Lung (tissue), 12 donors: ENCODE measurements around the gene CLK1. TPM values are rescaled to one million over a fixed set of nuclear protein-coding genes. Genes with fewer than 3 reads are reported as not detected.

Source experiments
- ATAC-seq: fragments of 200-7000 bp; cut with Tn5 transposase; one replicate; pipeline ENCODE4 v1.9.1; 2020; ENCODE audit warnings: moderate number of reproducible peaks; ENCODE audit not compliant: insufficient read depth, low FRiP score
- DNase-seq, 3 donors: peaks; one replicate each; pipeline ENCODE4 v3.0.0-alpha.2; 2013 to 2017
- H3K27ac ChIP-seq, 2 donors: one replicate each; pipeline ENCODE4 v1.5.1; 2013; ENCODE audit warnings: mild to moderate bottlenecking in 2 of 2, moderate library complexity in 2 of 2, control low read depth in 1 of 2, inconsistent platforms in 1 of 2, low read depth in 1 of 2, low read length in 1 of 2
- H3K27me3 ChIP-seq, 3 donors: one replicate each; pipeline ENCODE4 v1.5.1; 2013; ENCODE audit warnings: low read length in 2 of 3; ENCODE audit not compliant: control insufficient read depth in 3 of 3, insufficient read depth in 3 of 3
- H3K36me3 ChIP-seq, 4 donors: one replicate each; pipeline ENCODE4 v1.5.1; 2013; ENCODE audit warnings: low read length in 4 of 4, mild to moderate bottlenecking in 1 of 4, moderate library complexity in 1 of 4; ENCODE audit not compliant: control insufficient read depth in 4 of 4, insufficient read depth in 4 of 4
- H3K4me1 ChIP-seq, 5 donors: one replicate each; pipeline ENCODE4 v1.5.1; 2013; ENCODE audit warnings: low read length in 5 of 5, mild to moderate bottlenecking in 2 of 5, moderate library complexity in 1 of 5; ENCODE audit not compliant: control insufficient read depth in 5 of 5, insufficient read depth in 5 of 5
- H3K4me3 ChIP-seq: one replicate; pipeline ENCODE4 v1.5.1; 2013; ENCODE audit warnings: mild to moderate bottlenecking, control low read depth, moderate library complexity
- H3K9ac ChIP-seq, 2 donors: one replicate each; pipeline ENCODE4 v1.5.1; 2013; ENCODE audit warnings: low read length in 2 of 2, control low read depth in 1 of 2; ENCODE audit not compliant: insufficient read depth in 1 of 2
- H3K9me3 ChIP-seq, 4 donors: one replicate each; pipeline ENCODE4 v1.5.1; 2013; ENCODE audit warnings: low read length in 3 of 4, mild to moderate bottlenecking in 1 of 4, moderate library complexity in 1 of 4; ENCODE audit not compliant: control insufficient read depth in 4 of 4, insufficient read depth in 3 of 4
- WGBS, 2 donors: extraction: QIAGEN DNeasy Blood & Tissue Kit; methylation state at CpG; one replicate each; pipeline ENCODE4 v1.1.7; 2013; 5-methylcytosine and 5-hydroxymethylcytosine counted together
- polyA plus RNA-seq, 2 donors: library from polyadenylated mRNA; stranded (reverse); fragments of 200-250 nt; gene quantifications; one replicate each; pipeline ENCODE4 v1.2.1, GENCODE V29; 2013
- total RNA-seq, 2 donors: library from RNA; depleted of rRNA in 1 of 2; stranded (reverse); fragments of >200 nt in 1 of 2; gene quantifications; one replicate each; pipeline ENCODE4 v1.2.1, GENCODE V29; 2014 to 2021
- TF ChIP-seq, protein P1 (sequence below): IDR thresholded peaks from 2 replicates; pipeline ENCODE4 v1.5.1; 2012; ENCODE audit warnings: mild to moderate bottlenecking; ENCODE audit errors: control extremely low read depth, extremely low read depth
- donor health status: control.
- donor health status: control.
- donor health status: Bipolar disorder and iron deficiency.
- donor health status: healthy.
- donor health status: DM: yes; HTN: yes; CAD: no.

Gene CLK1
- total and polyA plus RNA-seq, 4 donors, result 69.1 to 528 (median 300) TPM

DNA sequence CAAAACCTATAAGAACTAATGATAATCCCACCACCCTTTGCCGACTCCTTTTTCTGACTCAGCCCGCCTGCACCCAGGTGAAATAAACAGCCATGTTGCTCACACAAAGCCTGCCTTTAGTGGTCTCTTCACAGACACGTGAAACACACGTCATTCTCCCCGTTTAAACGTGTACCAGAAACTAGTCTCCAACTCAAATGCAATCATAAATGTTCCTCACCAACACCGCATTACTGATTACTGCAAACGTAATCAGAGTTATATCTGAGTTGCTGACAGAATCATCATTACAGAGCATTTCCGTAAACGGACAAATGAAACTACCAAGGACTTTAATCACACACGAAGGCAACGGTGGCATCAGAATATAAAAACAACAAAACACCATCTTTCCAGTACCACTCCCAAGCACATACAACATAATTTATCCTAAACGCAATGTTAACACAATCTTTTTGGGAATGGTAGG lies 1.9 kb downstream of the CLK1 start:
- H3K27ac ChIP-seq, result peak overlapping the region; percentile 74 to 99
- no peaks in the 10 kb centered on the region for H3K9me3 ChIP-seq
- TF ChIP-seq, protein P1, sequence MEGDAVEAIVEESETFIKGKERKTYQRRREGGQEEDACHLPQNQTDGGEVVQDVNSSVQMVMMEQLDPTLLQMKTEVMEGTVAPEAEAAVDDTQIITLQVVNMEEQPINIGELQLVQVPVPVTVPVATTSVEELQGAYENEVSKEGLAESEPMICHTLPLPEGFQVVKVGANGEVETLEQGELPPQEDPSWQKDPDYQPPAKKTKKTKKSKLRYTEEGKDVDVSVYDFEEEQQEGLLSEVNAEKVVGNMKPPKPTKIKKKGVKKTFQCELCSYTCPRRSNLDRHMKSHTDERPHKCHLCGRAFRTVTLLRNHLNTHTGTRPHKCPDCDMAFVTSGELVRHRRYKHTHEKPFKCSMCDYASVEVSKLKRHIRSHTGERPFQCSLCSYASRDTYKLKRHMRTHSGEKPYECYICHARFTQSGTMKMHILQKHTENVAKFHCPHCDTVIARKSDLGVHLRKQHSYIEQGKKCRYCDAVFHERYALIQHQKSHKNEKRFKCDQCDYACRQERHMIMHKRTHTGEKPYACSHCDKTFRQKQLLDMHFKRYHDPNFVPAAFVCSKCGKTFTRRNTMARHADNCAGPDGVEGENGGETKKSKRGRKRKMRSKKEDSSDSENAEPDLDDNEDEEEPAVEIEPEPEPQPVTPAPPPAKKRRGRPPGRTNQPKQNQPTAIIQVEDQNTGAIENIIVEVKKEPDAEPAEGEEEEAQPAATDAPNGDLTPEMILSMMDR, result no peak
- peaks cover 10 to 44% (median 23%) of the 10 kb centered on the region in 4 donors for H3K36me3 ChIP-seq
- peak overlapping the region; percentile 99 to 100 for H3K9ac ChIP-seq
- WGBS, 2 donors, result 0 to 1% methylated on average over 13 of the region's 13 CpGs
- H3K4me1 ChIP-seq, result peaks cover 0 to 33% (median 14%) of the 10 kb centered on the region in 5 donors
- H3K27me3 ChIP-seq, result no peaks in the 10 kb centered on the region
- DNase-seq (peak; percentile 51 to 83 (median 77)), ATAC-seq (no peak)
- H3K4me3 ChIP-seq, result peak overlapping the region; percentile 99

DNA sequence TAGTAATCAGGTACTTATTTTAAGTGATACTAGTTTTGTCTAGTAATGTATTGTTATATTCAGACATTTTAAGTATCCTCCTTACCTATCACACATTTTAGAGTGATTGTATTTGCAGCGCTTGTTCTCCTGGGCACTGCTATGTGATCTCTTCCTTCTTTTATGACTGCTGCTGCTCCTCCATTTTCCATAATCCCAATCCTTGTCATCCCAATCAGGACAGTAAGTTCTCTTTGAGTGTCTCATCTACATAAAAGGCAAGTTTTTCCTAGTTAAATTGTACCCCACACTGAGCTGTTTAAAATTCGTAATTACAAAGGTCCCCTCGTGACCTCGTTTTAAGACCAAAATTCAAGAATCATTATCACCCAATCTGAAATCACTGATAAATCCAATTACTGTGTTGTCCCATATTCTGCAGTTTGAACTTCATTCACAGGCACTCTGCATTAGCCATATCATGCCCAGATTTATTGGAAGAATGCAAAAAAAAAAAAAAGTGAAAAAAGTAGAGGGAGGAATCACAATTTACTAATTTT lies 2.8 kb downstream of the CLK1 start:
- WGBS, 2 donors, result 7 to 19% methylated on average over 4 of the region's 4 CpGs
- no peaks in the 10 kb centered on the region for H3K9me3 ChIP-seq
- peak in 1 of 3 donors; percentile 54 for DNase-seq
- H3K4me3 ChIP-seq, result no peak overlapping the region
- H3K36me3 ChIP-seq, result peaks cover 14 to 53% (median 31%) of the 10 kb centered on the region in 4 donors
- TF ChIP-seq, protein P1, result no peak
- no peak for ATAC-seq
- no peak overlapping the region for H3K27ac ChIP-seq
- peak overlapping the region in 1 of 2 donors; percentile 100 for H3K9ac ChIP-seq
- H3K4me1 ChIP-seq, result peaks cover 0 to 25% (median 14%) of the 10 kb centered on the region in 5 donors
- no peaks in the 10 kb centered on the region for H3K27me3 ChIP-seq

DNA sequence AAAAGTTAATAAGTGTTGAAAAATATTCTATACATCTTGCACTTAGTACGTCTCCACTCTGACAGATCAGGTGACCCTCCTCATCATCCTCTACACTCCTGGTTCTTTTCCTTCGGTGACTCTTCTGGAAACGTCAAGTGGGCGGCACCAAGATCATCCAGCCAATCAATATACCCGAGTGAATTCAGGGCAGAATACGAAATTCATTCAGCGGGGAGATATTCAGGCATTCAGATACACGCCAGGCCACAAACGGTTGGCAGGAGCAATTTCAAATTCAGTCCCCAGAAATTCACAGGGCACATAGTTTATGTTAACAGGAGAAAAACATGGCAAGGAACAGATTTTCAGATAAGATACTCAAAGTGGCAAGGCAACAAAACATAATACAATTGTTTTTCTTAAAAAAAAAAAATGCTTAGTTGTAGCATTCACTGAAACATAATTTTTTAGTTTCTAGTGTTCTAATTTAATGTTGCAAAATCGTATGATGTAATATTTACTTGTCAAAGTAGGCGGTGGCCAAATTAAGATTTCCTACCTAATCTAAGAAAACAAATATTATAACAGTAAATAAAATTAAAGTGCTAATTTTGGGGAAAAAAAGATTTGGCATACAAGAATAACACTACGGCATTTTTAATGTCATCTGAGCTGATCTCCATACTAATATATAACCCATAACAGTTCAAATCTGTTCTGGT lies 4.2 kb downstream of the CLK1 start:
- Histone ChIP-seq H3K36me3 (peaks cover 22 to 60% (median 43%) of the 10 kb centered on the region in 4 donors), H3K9ac (peak overlapping the region in 1 of 2 donors; percentile 81), H3K27ac (peak overlapping the region in 1 of 2 donors; percentile 34), H3K4me3 (no peak overlapping the region), H3K27me3 (no peaks in the 10 kb centered on the region), H3K4me1 (peaks cover 0 to 25% (median 14%) of the 10 kb centered on the region in 5 donors), H3K9me3 (no peaks in the 10 kb centered on the region)
- TF ChIP-seq, protein P1, result no peak
- ATAC-seq (no peak), DNase-seq (peak in 1 of 3 donors; percentile 34)
- WGBS, 2 donors, result 26 to 51% methylated on average over 12 of the region's 12 CpGs
